Erythroblast (primary cell): ENCODE measurements around the gene SET.

Experiments
- GATA1 ChIP-seq: IDR thresholded peaks from 2 replicates; pipeline ENCODE4 v1.6.1; 2011; ENCODE audit warnings: low read depth, mild to moderate bottlenecking, control low read depth, low read length, moderate library complexity
- POLR2A ChIP-seq: IDR thresholded peaks from 2 replicates; pipeline ENCODE4 v1.6.1; 2011; ENCODE audit warnings: mild to moderate bottlenecking, low read length

DNA sequence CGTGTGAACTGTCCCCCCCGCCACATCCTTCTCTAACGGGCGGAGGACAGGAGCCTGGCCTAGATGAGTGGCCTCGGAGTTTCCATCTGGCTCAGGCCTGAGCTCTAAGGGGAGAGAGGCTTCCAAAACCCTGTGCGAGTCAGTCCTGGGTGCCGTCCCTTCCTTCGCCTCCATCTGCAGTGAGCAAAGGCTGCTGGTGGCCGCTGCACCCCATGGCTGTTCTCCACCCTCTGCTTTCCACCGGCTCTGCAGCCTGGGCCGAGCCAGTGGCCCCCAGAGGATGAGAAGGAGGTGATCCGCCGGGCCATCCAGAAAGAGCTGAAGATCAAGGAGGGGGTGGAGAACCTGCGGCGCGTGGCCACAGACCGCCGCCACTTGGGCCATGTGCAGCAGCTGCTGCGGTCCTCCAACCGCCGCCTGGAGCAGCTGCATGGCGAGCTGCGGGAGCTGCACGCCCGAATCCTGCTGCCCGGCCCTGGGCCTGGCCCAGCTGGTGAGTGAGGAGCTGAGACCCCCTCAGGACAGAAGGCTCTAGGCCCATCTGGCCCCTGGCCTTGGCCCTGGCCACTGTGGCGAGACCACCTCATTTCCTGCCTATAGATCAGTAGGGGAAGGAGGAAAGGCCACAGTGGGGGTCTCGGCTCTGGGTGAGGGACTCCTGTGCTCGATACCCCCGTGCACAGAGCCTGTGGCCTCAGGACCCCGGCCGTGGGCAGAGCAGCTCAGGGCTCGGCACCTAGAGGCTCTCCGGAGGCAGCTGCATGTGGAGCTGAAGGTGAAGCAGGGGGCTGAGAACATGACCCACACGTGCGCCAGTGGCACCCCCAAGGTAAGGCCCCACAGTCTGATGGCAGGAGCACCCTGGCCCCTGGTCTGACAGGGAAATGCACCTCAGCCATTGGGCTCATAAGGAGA is 16.3 kb downstream of the SET start:
- TF ChIP-seq POLR2A (no peak), GATA1 (no peak)
